K562 (cell line): ENCODE data around the gene SPTLC2. TPM values are rescaled to one million over a fixed set of nuclear protein-coding genes. Genes with fewer than 3 reads are reported as not detected.

ENCODE experiments used
- ATAC-seq: fragments of 200-7000 bp; cut with Tn5 transposase; 3 replicates; pipeline ENCODE4 v1.9.1; 2020; ENCODE audit warnings: moderate library complexity
- BruUV-seq: library from RNA; stranded (reverse); fragments of 400-500 nt; replicated peaks from 2 replicates; lab custom pipeline; 2021; lab: Mats Ljungman, UMichigan
- CTCF ChIA-PET: fragments of 300-600 bp; formaldehyde crosslinking; extraction: SDS; loops from one replicate; lab custom pipeline; 2021; ENCODE audit warnings: low intra/inter-chr PET ratio; lab: Yijun Ruan, JAX
- POLR2A ChIA-PET: fragments of 300-600, 350-650 bp; sonication (Branson Sonifier 250); formaldehyde crosslinking; extraction: SDS; loops from one replicate; lab custom pipeline; 2021; ENCODE audit warnings: antibody characterized with exemption, inconsistent platforms; lab: Yijun Ruan, JAX
- DNase-seq, 4 experiments: peaks; one replicate each; pipeline versions ENCODE4 v3.0.0 to v3.0.0-alpha.2; 2011 to 2018; ENCODE audit warnings: low spot score in 3 of 4, mixed read lengths in 3 of 4; ENCODE audit errors: extremely low read depth in 1 of 4
- FAIRE-seq: peaks from 2 replicates; lab custom pipeline; 2011; peaks lifted over from hg19 to GRCh38; lab: Jason Lieb, UNC
- H2AFZ ChIP-seq: 2 replicates; pipeline ENCODE4 v1.6.0; 2011; ENCODE audit warnings: low read depth, low read length, control low read depth, inconsistent platforms
- H3K27ac ChIP-seq: fragments of 200-600 bp; 3 replicates; pipeline ENCODE4 v1.8.0; 2011; ENCODE audit warnings: low read depth, mild to moderate bottlenecking, control low read depth, inconsistent platforms, low read length, moderate library complexity, mixed read lengths; ENCODE audit errors: extremely low read depth
- H3K27me3 ChIP-seq, 2 experiments: fragments of 300-600 bp in 1 of 2; 2 replicates in 1 of 2; 3 replicates in 1 of 2; pipeline versions ENCODE4 v1.6.0 to v1.8.0; 2011; ENCODE audit warnings: inconsistent platforms in 2 of 2, low read length in 2 of 2, mild to moderate bottlenecking in 1 of 2, mixed read lengths in 1 of 2, moderate library complexity in 1 of 2; ENCODE audit not compliant: control insufficient read depth in 2 of 2, insufficient read depth in 2 of 2
- H3K36me3 ChIP-seq: fragments of 300-600 bp; 3 replicates; pipeline ENCODE4 v1.8.0; 2011; ENCODE audit warnings: mild to moderate bottlenecking, low read length, inconsistent platforms; ENCODE audit not compliant: control insufficient read depth, insufficient read depth
- H3K4me1 ChIP-seq, 2 experiments: fragments of 200-600 bp in 1 of 2; replicated peaks in 1 of 2; 2 replicates in 1 of 2; 3 replicates in 1 of 2; pipeline versions ENCODE4 v1.5.1 to v1.8.0; 2011; ENCODE audit warnings: inconsistent platforms in 2 of 2, low read length in 2 of 2, mild to moderate bottlenecking in 1 of 2, mixed read lengths in 1 of 2, moderate library complexity in 1 of 2; ENCODE audit not compliant: control insufficient read depth in 2 of 2, insufficient read depth in 2 of 2
- H3K4me2 ChIP-seq: 2 replicates; pipeline ENCODE4 v1.6.1; 2011; ENCODE audit warnings: low read length, control low read depth, inconsistent platforms, mixed read lengths; ENCODE audit not compliant: insufficient read depth
- H3K4me3 ChIP-seq: fragments of 200-600 bp; sonication (generic), shearing (Covaris generic); 2 replicates; pipeline ENCODE4 v1.5.1; 2016; ENCODE audit warnings: control low read depth, inconsistent platforms
- H3K79me2 ChIP-seq: fragments of 200-600 bp; 3 replicates; pipeline ENCODE4 v1.8.0; 2011; ENCODE audit warnings: low read length, inconsistent platforms; ENCODE audit not compliant: control insufficient read depth, insufficient read depth
- H3K9ac ChIP-seq, 2 experiments: 2 replicates each; pipeline versions ENCODE4 v1.6.0 to v1.6.1; 2011; ENCODE audit warnings: low read depth in 2 of 2, low read length in 2 of 2, control low read depth in 1 of 2, inconsistent platforms in 1 of 2, mild to moderate bottlenecking in 1 of 2, mixed read lengths in 1 of 2; ENCODE audit not compliant: insufficient read depth in 1 of 2
- H3K9me1 ChIP-seq: one replicate; pipeline ENCODE4 v1.6.0; 2011; ENCODE audit warnings: inconsistent platforms, mild to moderate bottlenecking, low read length, moderate library complexity; ENCODE audit not compliant: control insufficient read depth, insufficient read depth
- H3K9me3 ChIP-seq: replicated peaks from 2 replicates; pipeline ENCODE4 v1.5.1; 2011; ENCODE audit warnings: low read depth, low read length, inconsistent platforms; ENCODE audit not compliant: control insufficient read depth, insufficient read depth
- H4K20me1 ChIP-seq: replicated peaks from 2 replicates; pipeline ENCODE4 v1.6.1; 2011; ENCODE audit warnings: low read length, inconsistent platforms, mixed read lengths; ENCODE audit not compliant: control insufficient read depth, insufficient read depth
- CHD1 ChIP-seq: fragments of 200-600 bp; sonication (generic); IDR thresholded peaks from one replicate; pipeline ENCODE4 v1.6.1; 2012; ENCODE audit warnings: mild to moderate bottlenecking, moderate library complexity, low read length, inconsistent platforms
- NONO ChIP-seq, 2 experiments: fragments of 200-400 bp in 1 of 2; fragments of 450-650 bp in 1 of 2; formaldehyde crosslinking in 1 of 2; IDR thresholded peaks; 2 replicates each; pipeline ENCODE4 v1.6.1; 2017; ENCODE audit warnings: low read depth in 2 of 2, mild to moderate bottlenecking in 2 of 2, moderate library complexity in 2 of 2, low read length in 1 of 2
- PHF20 ChIP-seq: fragments of 450-650 bp; IDR thresholded peaks from 2 replicates; pipeline ENCODE4 v1.6.1; 2018; ENCODE audit not compliant: partially characterized antibody
- SIN3B ChIP-seq: fragments of 450-650 bp; IDR thresholded peaks from 2 replicates; pipeline ENCODE4 v1.6.1; 2017; ENCODE audit warnings: low read depth, mild to moderate bottlenecking, moderate library complexity
- VEZF1 ChIP-seq: fragments of 200-800 bp; sonication (Bioruptor generic); IDR thresholded peaks from 2 replicates; pipeline ENCODE4 v1.6.1; 2017; ENCODE audit warnings: missing genetic modification characterization, missing compliant biosample characterization
- ZNF140 ChIP-seq: fragments of 250-450 bp; sonication (Bioruptor Pico); IDR thresholded peaks from 2 replicates; pipeline ENCODE4 v1.8.0; 2021; ENCODE audit warnings: moderate library complexity, mild to moderate bottlenecking, inconsistent platforms
- ZNF639 ChIP-seq, 2 experiments: fragments of 200-800 bp in 1 of 2; sonication (Bioruptor generic) in 1 of 2; sonication (generic) in 1 of 2; formaldehyde crosslinking in 1 of 2; IDR thresholded peaks in 1 of 2; conservative IDR thresholded peaks in 1 of 2; 2 replicates each; pipeline versions ENCODE4 v1.5.0 to v1.6.1; 2016 to 2020; ENCODE audit warnings: missing compliant biosample characterization in 1 of 2, missing genetic modification characterization in 1 of 2, missing genetic modification reagents in 1 of 2
- WGBS: fragments of 100-300 bp; shearing (Covaris generic); methylation state at CpG from one replicate; pipeline ENCODE4 v1.1.6; 2016; ENCODE audit warnings: low coverage, mixed read lengths; ENCODE audit not compliant: insufficient coverage; ENCODE audit errors: missing lambda C conversion rate; 5-methylcytosine and 5-hydroxymethylcytosine counted together
- in situ Hi-C: fragments of 300-500 bp; cut with MboI; formaldehyde crosslinking; loops from 4 replicates; pipeline ENCODE4 v1.15.0; 2018; ENCODE audit warnings: inconsistent platforms, mixed read lengths
- intact Hi-C: fragments of 100-400 bp; cut with micrococcal nuclease; formaldehyde crosslinking; loops from 2 replicates; pipeline ENCODE4 v1.14.2; 2022
- polyA plus RNA-seq, 8 experiments: library from polyadenylated mRNA; depleted of rRNA in 4 of 8; stranded (reverse) in 5 of 8; unstranded in 3 of 8; fragments of >200 nt; fragmentation: Nextera tagmentation in 2 of 8; fragmentation: Illumina TruSeq in 1 of 8; extraction: Ambion mirVana in 2 of 8; extraction: Trizol in 1 of 8; gene quantifications; 2 replicates each; pipeline versions ENCODE4 v1.2.1 to v1.2.3, GENCODE V29; 2011 to 2014; ENCODE audit warnings: inconsistent platforms in 1 of 8, missing spikeins in 1 of 8
- total RNA-seq, 7 experiments: library from RNA; depleted of rRNA in 6 of 7; stranded (reverse); fragments of >200 nt in 6 of 7; fragmentation: Illumina TruSeq in 2 of 7; extraction: Trizol in 2 of 7; gene quantifications; 2 replicates each; pipeline versions ENCODE4 v1.2.1 to v1.2.3, GENCODE V29; 2011 to 2021; ENCODE audit warnings: low replicate concordance in 1 of 7

The SPTLC2 gene
- total and polyA plus RNA-seq, 9 of the 15 experiments (the other 6 are each of a cell fraction or from before 2014, with no cell fraction given), result 4.5 to 30.4 (median 14.0) TPM

- TF ChIP-seq VEZF1 (CRISPR knock-in tag) (no peak), PHF20 (no peak)
Observed at GRCh38 chr14:77618381-77618970, 2.0 kb upstream of the SPTLC2 start (continued).

GRCh38 chr14:77616133-77616453 lies 344 bp downstream of the SPTLC2 start:
- no TSS peak for BruUV-seq
- peak; percentile 39 for ATAC-seq
- CTCF ChIA-PET, result no interaction called here

More at GRCh38 chr14:77616133-77616453, 344 bp downstream of the SPTLC2 start:
- POLR2A ChIA-PET, result no interaction called here
- FAIRE-seq, result no peak
- Histone ChIP-seq H3K27ac (peak overlapping the region; percentile 78), H3K9me1 (no peaks in the 10 kb centered on the region), H2AFZ (peak overlapping the region; percentile 87), H3K9ac (peak overlapping the region; percentile 77 to 93), H3K27me3 (no peaks in the 10 kb centered on the region), H4K20me1 (no peaks in the 10 kb centered on the region; the same call in 1 of the 2 replicates), H3K79me2 (peaks cover 52% of the 10 kb centered on the region), H3K4me1 (peaks cover 7 to 9% of the 10 kb centered on the region in 2 experiments; a peak in 3 of 5 replicates), H3K9me3 (no peaks in the 10 kb centered on the region), H3K4me2 (peak overlapping the region; percentile 94), H3K36me3 (peaks cover 10% of the 10 kb centered on the region; the same call in 1 of the 3 replicates), H3K4me3 (peak overlapping the region; percentile 96)
- 0% methylated on average over 2 of the region's 32 CpGs for WGBS
- in situ Hi-C loops (no loop called here), intact Hi-C loops (loop anchor here (5.0 kb wide), 2 partner anchors 91 to 159 kb away; partner anchors contain the start of genes AHSA1, ALKBH1, SLIRP and VIPAS39)
- DNase-seq, result peak in 3 of 4 experiments; percentile 20 to 37 (median 30)
- TF ChIP-seq CHD1, result peak; percentile 62
- TF ChIP-seq ZNF639 (CRISPR knock-in tag; conservative IDR thresholded peaks at IDR 0.05 in 1 of 2, IDR thresholded peaks at IDR 0.05 in 1 of 2), result peak in 1 of 2 experiments; percentile 6; a peak in 1 of 4 replicates
- TF ChIP-seq ZNF140, result no peak
- 0 out of 4 replicates have a peak, but pooled peaks of 1 of the 2 experiments have one; percentile 39 for TF ChIP-seq NONO (IDR thresholded peaks at IDR 0.05; ENCODE audit: low read depth in 2 of 2, low read length in 1 of 2)
- TF ChIP-seq SIN3B, result no peak
